ENCODE measurements around the gene DNAJC16. TPM values are rescaled to one million over a fixed set of nuclear protein-coding genes. Genes with fewer than 3 reads are reported as not detected.
A peak's percentile ranks its signal among the peaks of the same experiment; 100 is the strongest.

The DNAJC16 gene
- total and polyA plus RNA-seq, 2 of the 13 experiments (the other 11 are each of a cell fraction or from before 2014, with no cell fraction given) = 11.4 to 15.4 TPM

- TF ChIP-seq CENPT (CRISPR knock-in tag; IDR thresholded peaks at IDR 0.05; ENCODE audit: low read depth) (no peak), ZNF570 (CRISPR knock-in tag; IDR thresholded peaks at IDR 0.05; ENCODE audit: borderline replicate concordance) (no peak), PRDM10 (CRISPR knock-in tag; IDR thresholded peaks at IDR 0.05; ENCODE audit: low read depth) (peak; percentile 51; the same call in 1 of the 2 replicates), XBP1 (CRISPR knock-in tag; IDR thresholded peaks at IDR 0.05) (no peak), TERF1 (CRISPR knock-in tag; IDR thresholded peaks at IDR 0.05) (no peak), CBX1 (IDR thresholded peaks at IDR 0.05; ENCODE audit: low read depth) (peak; percentile 88), ZNF296 (CRISPR knock-in tag; conservative IDR thresholded peaks at IDR 0.05) (no peak), KIAA2018 (CRISPR knock-in tag; IDR thresholded peaks at IDR 0.05; ENCODE audit: borderline replicate concordance) (peak; percentile 81), ZNF530 (CRISPR knock-in tag; IDR thresholded peaks at IDR 0.05; ENCODE audit: low read depth) (no peak), ZNF670 (CRISPR knock-in tag; IDR thresholded peaks at IDR 0.05; ENCODE audit: borderline replicate concordance) (peak; percentile 70), ZNF782 (CRISPR knock-in tag; IDR thresholded peaks at IDR 0.05; ENCODE audit: borderline replicate concordance) (peak; percentile 38; the same call in 1 of the 2 replicates), ZFY (CRISPR knock-in tag; IDR thresholded peaks at IDR 0.05) (peak; percentile 98), THRA (CRISPR knock-in tag; IDR thresholded peaks at IDR 0.05; ENCODE audit: borderline replicate concordance) (no peak; the same call in 1 of the 2 replicates)
Measured at GRCh38 chr1:15526490-15527339, at the start of gene DNAJC16 (continued).

All from HepG2 (cell line).